ENCODE results near the gene TMEM233.
A peak's percentile ranks its signal among the peaks of the same experiment; 100 is the strongest.
"Not testable (repeated sequence)": the region's sequence is repeated elsewhere in the genome, so short reads cannot be mapped to it uniquely, and the experiment has no call there.

Gene TMEM233

GRCh38 chr12:119658166-119658565 is 64.6 kb downstream of the TMEM233 start:
- not testable (repeated sequence) for DNase-seq (ENCODE audit: low spot score)

GRCh38 chr12:119659289-119659897 is 65.8 kb downstream of the TMEM233 start:
- DNase-seq (ENCODE audit: low spot score) = peak; percentile 27

DNA sequence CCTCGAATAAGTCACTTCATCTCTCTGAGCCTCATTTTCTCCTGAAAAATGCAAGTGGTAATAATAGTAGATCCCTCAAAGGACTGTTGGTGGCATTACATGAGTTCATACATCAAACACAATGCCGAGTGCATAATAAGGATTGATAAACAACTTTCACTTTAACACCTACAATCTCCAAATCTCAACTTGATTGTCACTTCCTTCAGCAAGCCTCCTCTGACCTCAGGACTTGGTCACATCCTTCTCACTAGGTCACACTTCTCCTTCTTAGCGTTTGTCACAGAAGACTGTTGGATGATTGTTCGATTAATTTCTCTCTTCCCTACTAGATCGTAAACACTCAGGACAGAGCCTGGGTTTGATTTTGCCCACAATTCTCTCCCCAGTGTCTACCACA is 66.5 kb downstream of the TMEM233 start:
- DNase-seq (ENCODE audit: low spot score) = no peak

DNA sequence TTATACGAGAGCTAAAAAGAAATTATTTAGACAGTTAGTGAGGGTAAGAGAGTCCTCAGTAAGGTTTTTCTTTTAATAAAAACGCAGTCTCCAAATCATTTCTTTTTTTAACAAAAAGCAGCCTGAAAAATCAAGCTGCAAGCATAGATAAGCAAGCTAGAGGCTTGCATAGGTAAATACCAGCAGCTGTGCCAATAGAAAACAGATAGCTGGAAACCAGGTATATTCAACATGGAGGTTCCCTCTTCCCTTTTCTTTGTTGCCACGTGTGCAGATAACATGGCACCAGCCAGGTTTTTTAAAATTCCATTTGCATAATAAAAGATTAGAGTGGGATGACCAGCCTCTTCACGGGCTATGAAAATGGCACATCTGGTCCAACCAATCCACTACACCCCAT is 68.3 kb downstream of the TMEM233 start:
- DNase-seq (ENCODE audit: low spot score) = no peak

GRCh38 chr12:119664642-119665041 is 71.1 kb downstream of the TMEM233 start:
- DNase-seq (ENCODE audit: low spot score) = no peak

DNA sequence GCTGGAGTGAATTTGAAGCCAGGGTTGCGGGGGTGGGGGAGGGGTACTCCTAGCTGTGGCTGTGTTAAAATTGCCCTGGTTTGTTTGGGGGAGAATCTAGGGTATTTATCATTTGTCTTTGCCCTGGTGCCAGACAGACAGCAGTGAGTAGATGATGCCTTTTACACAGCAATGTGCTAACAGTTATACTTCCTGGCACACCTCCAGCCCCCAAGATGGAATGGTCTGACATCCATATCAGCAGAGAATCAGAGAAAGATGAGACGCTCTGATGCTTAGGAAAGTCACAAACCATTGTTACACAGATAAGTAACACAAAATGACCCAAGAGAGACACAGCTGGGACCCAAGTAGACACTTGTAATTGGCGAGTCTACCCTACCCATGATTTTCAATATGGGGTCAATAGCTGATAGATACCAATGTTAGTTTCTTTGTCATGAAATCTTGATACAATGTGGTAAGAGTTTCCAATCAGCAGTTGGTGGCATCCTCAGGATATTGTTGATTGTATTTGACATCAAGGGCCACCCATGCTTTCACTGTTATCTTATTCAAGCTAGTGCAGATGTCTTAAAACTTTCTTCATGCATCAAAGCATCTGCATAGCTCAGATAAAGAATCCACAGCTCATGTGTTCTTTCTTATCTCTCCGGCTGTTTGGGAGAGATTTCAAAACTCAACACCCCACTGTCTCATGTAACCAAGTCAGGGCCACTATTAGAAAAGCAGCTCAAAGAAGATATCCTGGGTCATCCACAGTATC is 71.8 kb downstream of the TMEM233 start:
- no peak for DNase-seq (ENCODE audit: low spot score)

DNA sequence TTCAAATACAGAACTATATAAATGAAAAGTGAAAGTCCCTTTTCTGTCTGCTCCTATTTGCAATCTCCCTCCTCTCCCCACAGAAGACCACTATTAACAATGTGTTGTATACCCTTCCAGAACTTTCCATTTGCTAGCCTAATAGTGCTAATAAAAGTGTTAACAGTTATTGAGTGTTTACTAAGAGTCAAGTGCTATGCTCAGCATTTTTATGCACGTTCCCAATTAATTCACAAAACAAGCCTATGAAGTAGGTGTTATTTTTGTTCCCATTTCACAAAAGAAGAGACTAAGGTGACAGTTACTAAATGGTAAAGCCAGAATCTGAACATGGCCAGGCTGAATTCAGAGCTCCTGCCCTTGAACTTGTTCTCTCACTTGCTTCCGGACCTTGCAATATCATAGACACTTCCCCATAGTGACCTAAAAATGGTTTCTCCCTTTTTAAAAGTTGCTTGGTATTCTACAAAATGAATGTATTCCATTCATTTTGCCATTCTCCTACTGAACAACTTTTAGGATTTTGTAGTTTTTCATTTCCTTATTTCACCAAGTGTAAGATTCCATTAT is 72.7 kb downstream of the TMEM233 start:
- no peak for DNase-seq (ENCODE audit: low spot score)

GRCh38 chr12:119666900-119667576 is 73.5 kb downstream of the TMEM233 start:
- DNase-seq (ENCODE audit: low spot score) = peak; percentile 15

- DNase-seq (ENCODE audit: low spot score) = peak; percentile 91
Observed at GRCh38 chr12:119667577-119668323, 74.2 kb downstream of the TMEM233 start, which contains the start of gene PRKAB1. PRKAB1 (plus strand) TSS chr12:119668133; CDS start chr12:119668245, 112 bp downstream.

DNA sequence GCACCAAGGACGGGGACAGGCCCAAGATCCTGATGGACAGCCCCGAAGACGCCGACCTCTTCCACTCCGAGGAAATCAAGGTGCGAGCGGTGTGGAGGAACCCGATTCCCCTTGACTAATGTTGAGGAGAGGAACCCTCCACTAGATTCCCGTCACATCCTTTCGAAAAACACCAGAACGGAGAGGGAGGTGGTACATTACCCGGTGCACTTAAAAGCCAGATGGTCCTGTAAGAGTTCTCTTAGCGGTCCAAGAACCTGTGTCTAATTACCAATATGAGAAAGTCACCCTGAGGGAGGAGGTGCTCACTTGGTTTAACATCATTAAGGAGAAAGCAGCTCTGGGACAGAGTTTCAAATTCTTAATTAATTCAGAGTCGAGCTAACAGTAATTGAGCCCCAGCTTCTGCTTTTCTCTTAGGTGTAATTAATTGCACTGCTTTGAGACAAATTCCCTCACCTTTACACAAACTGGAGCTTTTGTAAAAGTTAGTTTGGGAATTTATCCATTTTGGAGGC is 74.8 kb downstream of the TMEM233 start:
- no peak for DNase-seq (ENCODE audit: low spot score)

- DNase-seq (ENCODE audit: low spot score) = no peak
Observed at GRCh38 chr12:119669744-119670472, 76.3 kb downstream of the TMEM233 start.

GRCh38 chr12:119671070-119671469 is 77.5 kb downstream of the TMEM233 start:
- DNase-seq (ENCODE audit: low spot score) = no peak

GRCh38 chr12:119672194-119672593 is 78.6 kb downstream of the TMEM233 start:
- no peak for DNase-seq (ENCODE audit: low spot score)

GRCh38 chr12:119673634-119674033 is 80.1 kb downstream of the TMEM233 start:
- no peak for DNase-seq (ENCODE audit: low spot score)

DNA sequence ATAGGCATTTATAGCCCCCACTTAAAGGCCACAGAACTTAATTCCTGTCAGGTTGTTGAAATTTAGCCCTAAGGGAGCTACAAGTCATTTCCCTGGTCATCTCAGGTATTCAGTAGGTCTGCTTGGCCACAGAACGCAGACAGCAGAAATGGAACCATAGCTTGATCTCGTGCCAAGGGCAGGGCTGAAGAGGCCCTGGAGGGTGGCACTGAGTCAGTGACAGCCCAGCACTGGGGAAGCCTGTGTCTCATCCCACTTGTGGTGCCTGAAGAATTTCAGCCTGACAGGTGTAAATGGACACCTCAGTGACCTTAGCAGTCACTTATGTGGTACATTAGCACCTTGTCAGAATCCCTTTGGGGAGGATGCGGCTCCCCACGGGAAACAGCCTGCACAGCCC is 81.0 kb downstream of the TMEM233 start:
- no peak for DNase-seq (ENCODE audit: low spot score)

- no peak for DNase-seq (ENCODE audit: low spot score)
Observed at GRCh38 chr12:119676022-119676421, 82.4 kb downstream of the TMEM233 start.

DNA sequence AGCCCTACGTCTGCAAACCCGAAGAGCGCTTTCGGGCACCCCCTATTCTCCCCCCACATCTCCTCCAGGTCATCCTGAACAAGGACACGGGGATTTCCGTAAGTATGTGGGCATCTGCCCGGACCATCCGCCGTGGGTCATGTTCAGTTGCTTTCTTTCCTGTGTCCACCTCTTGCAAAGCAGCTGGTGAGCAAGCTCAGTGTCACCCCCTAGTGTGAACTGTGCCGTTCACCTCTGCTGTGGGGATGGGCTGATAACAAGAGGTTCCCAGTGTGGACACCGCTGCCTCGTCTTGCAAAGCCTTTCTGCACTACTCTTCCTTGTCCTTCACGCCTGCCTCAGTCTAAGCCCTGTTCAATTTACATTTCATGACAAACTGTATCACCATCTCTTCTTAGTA is 83.0 kb downstream of the TMEM233 start:
- no peak for DNase-seq (ENCODE audit: low spot score)

DNA sequence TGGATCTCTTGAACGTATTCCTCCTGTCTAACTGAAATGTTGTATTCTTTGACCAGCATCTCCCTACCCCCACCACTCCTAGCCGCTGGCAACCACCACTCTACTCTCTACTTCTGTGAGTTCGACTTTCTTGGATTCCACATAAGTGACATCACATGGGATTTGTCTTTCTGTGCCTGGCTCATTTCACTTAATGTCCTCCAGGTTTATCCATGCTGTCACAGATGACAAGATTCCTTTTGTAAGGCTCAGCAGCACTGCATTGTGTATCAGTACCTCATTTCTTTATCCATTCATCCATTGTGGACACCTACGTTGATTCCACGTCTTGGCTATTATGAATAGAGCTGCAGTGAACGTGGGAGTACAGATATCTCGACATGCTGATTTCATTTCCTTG is 84.9 kb downstream of the TMEM233 start:
- DNase-seq (ENCODE audit: low spot score) = no peak

- no peak for DNase-seq (ENCODE audit: low spot score)
Observed at GRCh38 chr12:119679081-119679480, 85.5 kb downstream of the TMEM233 start.

DNA sequence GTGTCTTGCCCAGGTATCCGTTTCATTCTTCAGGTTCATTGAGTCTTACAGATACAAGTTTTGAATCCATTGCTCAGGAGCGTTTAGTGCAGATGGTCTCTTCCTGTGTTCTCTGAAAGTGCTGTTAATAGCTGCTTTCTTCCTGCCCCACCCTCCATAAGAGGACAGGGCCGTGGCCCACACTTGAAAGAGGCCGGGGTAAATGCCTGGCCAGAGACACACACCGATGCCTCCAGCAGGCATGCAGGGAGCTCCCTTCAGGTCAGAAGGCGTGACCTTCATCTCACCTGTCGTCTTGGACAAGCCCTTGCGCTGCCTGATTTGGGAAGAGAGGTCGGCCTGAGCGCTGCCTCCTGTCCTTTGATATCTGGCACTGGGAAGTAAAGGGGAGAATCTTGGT is 85.9 kb downstream of the TMEM233 start:
- DNase-seq (ENCODE audit: low spot score) = no peak

GRCh38 chr12:119681111-119681510 is 87.5 kb downstream of the TMEM233 start:
- no peak for DNase-seq (ENCODE audit: low spot score)
